Activated T-helper 1 cell treated with anti-CD3 and anti-CD28 coated beads, Interleukin-2, amount 50 U/mL, for 16 hours (primary cell): Measurements from ENCODE around the gene TRAF3.
"Not testable (repeated sequence)": the region's sequence is repeated elsewhere in the genome, so short reads cannot be mapped to it uniquely, and the experiment has no call there.

Experiments
- DNase-seq, 2 donors: peaks; one replicate each; pipeline ENCODE4 v3.0.0-alpha.2; 2020; ENCODE audit warnings: low read depth in 1 of 2, low spot score in 1 of 2

The TRAF3 gene

DNA sequence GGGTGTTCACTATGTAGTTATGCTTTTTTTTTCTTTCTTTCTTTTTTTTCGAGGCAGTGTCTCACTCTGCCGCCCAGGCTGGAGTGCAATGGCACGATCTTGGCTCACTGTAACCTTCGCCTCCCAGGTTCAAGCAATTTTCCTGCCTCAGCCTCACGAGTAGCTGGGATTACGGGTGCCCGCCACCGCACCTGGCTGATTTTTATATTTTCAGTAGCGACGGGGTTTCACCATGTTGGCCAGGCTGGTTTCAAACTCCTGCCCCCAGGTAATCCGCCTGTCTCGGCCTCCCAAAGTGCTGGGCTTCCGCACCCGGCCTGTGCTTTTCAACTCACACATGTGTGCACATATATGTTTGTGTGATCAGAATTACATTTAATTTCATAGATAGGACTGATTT lies 106.3 kb downstream of the TRAF3 start:
- DNase-seq: no peak

DNA sequence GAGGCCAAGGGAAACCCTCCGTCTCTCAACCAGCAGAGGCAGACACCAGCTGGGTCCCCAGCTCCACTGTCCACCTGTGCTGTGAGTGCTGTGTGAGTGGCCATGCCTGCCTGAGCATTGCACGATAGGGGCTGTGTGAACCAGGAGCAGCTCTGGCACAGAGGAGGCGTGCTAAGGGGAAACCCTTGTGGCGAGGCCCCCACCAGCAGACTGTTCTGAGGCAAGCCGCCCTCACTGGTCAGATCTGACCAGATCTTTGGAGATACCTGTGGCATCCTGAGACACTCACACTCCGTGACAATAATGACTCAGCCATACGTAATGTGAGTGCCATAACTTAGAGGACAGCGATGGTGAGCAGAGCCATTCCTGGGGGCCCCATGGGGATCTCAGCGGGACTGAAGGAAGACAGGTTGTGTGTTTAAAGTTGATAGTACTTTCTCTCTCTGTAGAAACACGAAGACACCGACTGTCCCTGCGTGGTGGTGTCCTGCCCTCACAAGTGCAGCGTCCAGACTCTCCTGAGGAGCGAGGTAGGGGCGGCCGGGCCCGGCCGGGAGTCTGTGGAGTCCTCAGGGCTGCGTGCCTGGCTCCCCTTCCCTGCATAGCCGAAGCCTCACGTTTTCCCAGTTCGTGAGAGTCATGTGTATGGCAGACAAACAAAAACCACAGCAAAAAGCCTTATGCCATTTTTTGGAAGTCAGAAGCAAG lies 108.6 kb downstream of the TRAF3 start:
- DNase-seq: no peak

DNA sequence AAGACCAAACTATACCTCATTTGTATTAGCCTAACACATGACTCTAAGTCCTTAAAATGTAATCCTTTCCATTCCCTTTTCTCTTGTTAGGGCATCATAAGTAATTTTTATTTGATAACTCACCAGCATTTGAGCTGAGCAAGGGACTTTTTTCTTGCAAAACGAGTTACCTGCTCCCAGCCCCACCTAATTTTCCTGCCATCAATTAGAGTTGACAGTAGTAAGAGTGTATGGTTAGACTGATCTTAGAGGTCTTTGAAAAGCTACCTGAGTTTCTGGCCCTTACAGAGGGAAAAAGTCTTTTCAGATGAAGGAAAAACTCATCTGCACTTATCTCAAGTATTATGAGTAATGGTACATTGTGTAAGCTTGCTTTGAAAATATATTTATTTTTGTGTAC lies 111.5 kb downstream of the TRAF3 start:
- DNase-seq: no peak

DNA sequence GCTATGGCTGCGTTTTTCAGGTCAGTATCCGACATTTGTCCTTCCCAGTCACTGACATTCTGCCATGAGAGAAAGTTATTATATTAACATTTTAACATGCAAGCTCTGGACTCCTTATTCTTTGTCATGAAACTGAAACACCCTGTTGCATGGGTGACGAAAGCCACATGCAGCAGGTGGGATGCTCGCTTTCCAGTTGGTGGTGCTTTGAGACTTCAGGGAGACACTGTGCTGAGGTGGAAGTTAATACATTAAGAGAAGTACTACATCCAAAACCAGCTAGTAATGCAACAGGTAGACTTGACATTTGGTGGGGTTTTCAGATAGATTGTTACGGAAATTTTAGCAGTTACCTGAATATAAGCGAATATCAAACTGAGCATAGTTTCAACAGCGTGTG lies 112.4 kb downstream of the TRAF3 start:
- DNase-seq: no peak

DNA sequence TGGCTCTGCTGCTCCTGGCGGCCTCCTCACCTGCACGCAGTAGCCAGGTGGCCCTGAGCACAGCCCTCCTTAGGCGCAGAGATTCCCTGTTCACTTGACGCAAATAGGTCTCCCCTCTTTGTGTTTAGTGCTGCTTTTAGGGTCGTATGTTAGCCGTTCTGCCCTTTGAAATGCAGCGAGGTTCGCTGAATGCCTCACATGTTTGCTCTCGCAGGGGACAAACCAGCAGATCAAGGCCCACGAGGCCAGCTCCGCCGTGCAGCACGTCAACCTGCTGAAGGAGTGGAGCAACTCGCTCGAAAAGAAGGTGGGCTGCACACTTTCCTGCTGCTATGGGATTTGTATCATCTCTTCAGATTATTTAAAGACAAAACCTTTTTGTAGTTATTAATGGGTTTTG lies 113.9 kb downstream of the TRAF3 start:
- DNase-seq: no peak

DNA sequence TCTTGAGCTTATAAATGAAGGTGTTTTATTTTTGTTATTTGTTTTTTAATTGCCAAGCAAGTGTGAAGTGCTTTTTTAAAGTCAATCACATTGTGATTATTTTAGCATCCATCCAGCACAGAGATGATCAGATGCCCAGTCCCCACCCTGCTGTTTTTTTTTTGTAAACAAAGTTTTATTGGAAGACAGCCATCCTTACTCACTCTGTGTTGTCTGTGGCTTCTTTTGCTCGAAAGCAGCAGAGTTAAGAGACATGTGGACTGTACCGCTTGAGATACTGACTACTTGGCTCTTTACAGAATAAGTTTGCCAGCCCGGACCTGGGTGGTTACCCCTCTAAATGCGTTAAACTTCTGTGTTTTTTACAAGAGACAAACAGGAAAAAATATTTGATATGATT lies 114.3 kb downstream of the TRAF3 start:
- DNase-seq: no peak

DNA sequence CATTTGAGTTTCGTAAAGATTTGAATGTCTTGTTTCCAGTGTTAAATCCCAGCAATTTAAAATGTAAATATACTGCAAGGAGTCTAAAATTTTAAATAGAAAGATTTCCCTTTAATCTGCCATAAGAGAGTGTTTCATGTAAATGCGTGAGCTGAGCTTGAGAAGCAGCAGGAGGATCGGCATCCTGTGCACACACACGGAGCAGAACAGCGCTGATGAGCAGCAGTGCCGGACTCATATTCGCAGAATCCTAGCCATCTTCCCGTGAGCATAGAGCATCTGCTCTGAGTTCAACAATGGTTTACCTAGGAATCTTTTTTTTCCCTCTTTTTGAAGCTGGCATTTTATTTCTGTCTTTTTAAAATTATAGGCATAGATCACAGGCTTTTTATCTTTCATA lies 115.4 kb downstream of the TRAF3 start:
- DNase-seq: no peak

DNA sequence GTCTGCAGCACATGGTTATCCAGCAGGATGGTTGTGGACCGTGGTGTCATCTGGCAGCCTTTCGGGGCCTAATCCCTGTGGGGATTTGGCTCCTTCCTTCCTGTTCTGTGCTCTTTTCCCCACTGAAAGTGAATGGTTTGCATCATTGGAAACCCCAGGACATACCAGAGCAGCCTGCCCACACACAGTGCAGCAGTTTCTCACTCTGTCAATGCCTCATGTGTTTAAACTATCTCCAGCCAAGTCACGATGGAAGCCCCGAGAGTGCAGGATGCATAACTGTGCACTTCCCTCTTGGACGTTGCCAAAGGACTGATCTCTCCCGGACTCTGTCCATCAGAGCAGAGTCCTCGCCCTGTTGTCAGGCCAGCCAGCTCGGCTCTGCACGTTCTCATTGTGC lies 116.2 kb downstream of the TRAF3 start:
- no peak for DNase-seq

DNA sequence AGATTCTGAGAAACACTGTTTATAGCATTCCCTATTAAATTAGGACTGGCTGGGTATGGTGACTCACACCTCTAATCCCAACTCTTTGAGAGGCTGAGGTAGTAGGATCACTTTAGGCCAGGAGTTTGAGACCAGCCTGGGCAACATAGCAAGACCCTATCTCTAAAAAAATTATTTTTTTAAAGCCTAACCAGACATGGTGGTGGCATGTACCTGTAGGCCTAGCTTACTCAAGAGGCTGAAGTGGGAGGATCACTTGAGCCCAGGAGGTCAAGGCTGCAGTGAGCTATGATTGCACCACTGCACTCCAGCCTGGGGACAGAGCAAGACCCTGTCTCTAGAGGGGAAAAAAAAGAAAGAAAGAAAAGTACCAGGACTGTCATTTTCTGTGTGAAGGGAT lies 119.5 kb downstream of the TRAF3 start:
- not testable (repeated sequence) for DNase-seq

DNA sequence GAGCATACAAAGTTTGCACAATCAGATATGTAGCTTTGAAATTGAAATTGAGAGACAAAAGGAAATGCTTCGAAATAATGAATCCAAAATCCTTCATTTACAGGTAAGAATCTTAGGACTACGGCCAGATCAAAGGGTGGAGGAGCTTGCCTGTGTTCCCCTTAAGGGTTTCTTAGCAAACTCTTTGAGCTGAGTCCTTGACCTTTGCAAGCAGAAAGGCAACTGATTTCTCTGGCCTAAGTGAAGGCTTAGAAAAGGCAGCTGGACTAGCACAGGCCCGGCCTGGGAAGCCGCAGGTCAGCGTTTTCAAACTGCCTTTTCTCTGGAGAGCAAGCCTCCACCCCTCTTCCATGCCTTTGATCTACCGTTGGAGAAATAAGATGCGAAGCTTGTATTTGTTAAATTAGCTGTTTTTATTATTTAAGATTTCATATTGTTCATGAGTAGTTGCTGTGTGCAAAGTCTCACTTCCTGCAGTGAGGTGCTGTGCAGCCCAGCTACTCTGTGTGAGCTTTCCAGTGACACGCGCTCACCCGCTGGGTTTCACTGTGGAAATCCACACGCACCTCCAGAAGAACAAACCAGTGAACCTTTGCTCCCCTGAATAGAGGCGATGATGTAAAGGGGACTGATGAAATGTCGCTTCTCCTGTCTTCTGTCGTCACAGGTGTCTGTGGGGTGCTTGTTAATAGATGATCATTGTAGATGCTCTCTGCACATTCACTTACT lies 120.2 kb downstream of the TRAF3 start:
- no peak for DNase-seq

DNA sequence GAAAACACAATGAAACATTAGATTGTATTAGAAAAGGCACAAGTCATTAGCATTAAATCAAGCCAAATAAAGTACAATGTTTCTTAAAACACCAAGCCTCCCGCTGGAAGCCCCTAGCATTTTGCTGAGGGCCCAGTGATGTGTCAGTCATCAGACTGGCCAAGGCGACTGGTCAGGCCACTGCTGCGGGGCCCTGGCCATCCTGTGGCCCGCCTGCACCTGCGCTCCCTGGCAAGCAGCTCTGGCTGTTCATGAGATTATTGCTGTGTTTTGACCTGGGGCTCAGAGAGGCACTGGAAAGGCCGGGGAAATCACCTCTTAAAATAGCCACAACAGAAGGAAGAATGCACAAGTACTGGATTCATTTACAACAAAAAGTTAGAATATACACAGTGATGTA lies 121.0 kb downstream of the TRAF3 start:
- DNase-seq: no peak

DNA sequence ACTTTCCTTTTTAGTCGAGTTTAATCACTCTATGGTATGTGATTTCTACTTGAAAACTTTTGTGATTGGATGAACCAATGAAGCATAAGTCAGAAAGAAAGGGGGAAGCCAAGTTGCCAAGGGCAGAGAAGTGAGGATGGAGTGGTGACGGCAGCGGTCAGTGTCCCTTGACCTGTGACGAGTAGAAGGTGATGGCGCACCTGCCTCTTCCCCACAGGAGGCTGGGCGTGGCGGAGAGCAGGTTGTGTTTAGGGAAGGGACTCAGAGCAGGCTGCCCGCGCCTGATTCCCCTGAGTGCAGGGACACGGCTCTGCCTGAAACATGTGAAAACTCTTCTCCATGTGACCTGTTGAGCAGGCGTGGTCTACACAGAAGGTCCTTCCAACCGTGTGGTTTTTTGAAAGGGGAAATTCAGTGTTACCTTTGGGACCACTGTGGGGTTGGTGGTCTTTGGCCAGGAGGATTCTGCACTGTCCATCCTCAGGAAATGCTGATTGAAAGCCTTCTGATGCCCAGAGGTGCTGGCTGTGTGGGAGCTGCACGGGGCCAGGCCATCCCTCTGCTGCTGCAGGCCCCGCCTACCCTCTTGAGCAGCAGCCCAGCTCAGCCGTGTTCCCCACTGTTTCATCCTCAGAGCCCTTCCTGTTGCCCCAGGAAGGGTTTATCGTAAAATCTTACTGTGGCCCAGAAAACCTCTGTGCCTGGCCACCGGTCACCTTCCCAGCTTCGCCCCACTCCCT lies 121.7 kb downstream of the TRAF3 start:
- no peak for DNase-seq

DNA sequence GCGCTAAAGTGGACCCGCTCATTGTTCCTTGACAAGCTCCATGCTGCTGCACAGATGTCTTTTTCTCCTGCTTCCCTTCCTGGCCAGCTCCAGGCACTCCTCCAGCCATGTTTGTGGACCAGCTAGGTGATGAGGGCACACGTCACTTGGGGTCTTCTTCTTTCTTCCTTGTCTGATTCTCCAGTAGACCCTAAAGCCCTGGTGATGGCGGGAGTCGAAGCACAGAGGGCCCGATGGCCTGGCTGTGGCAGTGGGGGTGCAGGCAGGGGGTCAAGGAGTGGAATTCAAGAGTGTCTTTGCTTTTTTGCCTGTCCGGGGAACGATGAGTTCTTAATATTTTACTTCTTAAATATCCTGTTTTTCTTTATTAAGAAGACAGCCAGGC lies 122.3 kb downstream of the TRAF3 start:
- DNase-seq: no peak

DNA sequence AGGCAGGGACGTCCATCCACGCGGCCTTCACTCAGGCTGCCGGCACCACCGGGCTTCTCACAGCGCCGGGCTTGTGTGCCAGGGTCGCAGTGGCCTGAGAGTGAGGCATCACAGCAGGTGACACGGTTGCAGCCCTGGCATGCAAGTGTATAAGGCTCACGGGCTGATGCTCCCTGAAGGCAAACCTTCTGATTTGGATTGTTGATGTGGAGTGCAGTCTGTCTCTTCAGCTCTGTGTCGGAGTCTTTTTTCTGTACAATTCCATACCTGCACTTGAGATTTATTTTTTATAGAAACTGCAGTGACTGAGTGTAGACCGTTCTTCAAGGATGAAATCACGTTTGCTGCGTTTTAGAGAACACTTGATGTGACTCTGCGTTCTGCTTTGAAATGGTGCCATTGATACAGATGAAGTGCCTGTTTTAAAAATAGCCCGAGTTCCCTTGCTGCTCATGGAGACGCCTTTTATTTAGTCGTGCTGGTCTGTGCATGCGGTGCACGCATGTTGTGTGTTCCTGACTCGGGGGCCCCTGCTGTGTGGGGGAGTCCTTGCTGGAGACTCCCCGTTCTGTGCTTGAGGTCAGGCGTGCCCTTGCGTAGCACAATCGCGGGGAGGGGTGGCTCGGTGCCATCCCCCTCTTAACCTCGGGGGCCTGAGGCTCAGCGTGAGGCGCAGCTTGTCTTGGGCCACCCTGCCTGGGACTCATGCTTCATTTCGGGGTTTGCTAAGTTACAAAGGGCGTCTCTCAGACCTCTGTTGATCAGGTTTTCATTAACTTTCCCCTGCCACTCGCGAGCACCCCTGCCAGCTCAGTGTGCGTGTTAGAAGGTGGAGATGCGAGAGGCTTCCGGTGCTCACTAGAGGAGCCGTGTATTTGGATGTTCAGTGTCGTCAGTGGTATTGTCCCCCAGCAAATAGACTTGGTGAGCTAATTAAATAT lies 123.7 kb downstream of the TRAF3 start:
- no peak for DNase-seq

DNA sequence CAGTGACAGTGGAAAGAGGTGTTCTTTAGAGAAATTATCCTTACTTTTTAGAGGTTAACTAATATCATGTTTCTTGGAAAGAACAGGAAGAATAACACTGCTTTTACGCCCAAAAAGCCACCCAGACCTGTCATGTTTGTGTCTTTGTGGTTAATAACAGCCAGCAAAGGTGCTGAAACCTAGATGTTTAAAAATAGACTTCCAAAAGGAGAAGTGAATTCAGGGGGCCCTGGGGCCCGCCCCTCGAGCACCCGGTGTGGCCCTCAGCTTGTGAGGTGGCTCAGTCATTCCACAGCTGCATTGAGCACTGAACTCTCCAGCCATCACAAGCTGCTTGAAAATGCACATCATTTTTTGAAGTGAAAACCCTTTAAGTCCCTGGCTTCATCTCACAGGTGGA lies 124.4 kb downstream of the TRAF3 start:
- DNase-seq: no peak

DNA sequence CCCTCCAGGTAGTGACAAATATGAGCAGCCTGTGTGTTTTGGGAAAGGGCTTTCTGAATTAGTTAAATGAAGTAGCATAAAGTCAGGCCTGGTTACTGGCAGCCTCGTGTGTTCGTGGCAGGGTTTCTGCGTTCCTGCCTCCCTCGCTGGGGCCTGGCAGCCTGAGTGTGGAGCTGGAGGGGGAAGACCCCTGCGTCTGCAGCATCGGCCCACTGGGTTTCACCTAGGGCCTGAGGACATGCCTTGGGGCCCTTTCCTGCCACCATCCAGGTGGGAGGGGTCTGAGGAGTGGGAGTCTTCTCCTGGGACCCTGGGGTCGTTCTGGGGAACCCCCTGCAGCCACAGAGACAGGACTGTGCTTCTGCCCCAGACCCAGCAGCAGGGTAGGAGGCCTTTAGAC lies 124.8 kb downstream of the TRAF3 start:
- no peak for DNase-seq

DNA sequence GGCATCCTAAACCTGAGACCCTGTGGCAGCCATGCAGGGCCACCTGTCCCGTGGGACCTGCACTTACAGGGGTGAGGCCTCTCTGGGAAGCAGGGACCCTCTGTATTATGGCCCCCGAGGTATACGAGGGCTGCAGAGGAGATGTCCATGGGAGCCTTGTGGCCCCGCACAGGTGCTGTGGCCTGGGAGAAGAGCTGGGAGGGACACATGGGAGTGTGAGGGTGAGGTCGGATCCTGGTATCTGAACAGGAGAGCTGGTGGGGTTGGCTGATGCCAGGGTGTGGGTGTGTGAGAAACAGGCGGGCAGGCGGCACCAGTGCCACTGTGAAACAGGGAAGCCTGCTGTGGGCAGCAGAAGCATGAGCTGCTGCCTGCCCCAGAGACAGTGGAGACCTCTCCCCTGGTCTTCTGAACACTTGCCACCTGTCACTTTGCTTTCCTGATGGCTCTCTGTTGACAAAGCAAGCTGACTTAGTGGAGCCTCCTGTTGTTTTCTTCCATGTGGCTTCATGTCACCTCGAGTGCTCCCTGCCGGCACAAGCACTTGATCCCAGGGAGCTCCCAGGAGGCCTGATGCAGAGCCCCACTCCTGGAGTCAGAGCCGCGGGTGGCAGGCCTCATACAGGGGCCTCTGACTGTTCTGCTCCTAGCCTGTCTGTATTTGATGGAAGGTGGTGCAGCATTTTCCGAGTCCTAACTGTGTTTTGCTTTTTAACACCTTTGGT lies 125.4 kb downstream of the TRAF3 start:
- DNase-seq: no peak

DNA sequence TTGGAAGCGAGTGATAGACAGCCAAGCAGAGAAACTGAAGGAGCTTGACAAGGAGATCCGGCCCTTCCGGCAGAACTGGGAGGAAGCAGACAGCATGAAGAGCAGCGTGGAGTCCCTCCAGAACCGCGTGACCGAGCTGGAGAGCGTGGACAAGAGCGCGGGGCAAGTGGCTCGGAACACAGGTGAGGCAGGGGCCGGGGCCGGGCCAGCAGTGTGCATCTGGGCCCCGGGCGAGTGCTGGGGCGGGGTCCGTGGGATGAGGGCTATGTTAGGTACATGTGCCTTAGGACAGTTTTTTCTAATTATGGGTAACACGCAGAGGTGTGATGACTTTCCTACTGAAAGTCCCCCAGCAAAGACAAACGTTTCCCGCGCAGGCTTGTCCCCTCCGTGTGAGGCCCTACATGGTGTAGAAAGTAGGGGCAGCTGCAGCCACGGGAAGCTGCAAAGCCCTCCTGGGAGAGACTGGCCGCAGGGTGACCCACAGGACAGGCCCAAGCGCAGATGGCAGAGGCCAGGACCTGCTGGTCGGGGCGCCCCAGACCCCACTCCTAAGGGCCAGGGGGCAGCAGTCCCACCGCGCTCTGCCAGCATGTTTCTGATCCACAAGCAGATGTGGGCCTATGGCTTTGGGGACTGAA lies 126.1 kb downstream of the TRAF3 start:
- DNase-seq: no peak

DNA sequence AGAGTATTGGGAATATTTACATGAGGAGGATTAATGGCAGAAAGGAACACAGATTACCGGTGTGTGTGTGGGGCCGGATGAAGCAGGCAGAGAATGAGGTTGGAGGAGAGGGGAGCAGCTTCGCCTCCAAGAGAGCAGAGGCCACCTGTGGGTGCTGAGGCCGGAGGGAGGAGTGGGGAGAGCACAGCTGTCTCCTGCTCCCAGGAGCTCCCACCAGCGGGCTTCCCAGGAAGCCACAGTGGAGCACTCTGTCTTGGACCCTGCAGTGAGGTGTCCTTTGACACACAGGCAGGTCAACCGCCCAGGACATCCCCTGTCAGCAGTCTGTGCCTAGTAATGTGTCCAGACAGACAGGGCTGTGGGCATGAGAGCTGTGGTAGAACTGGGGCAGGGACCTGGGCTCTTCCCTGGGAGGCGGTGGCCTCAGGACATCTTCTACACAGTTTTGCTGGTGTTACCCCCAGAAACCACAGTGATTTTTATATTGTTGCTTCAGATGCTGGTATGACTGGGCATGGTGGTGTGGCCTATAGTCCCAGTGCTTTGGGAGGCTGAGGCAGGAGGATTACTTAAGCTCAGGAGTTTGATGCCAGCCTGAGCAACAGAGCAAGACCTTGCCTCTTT lies 126.8 kb downstream of the TRAF3 start:
- DNase-seq: no peak
